Activated CD4-positive, alpha-beta T cell treated with anti-CD3 and anti-CD28 coated beads for 4 hours (primary cell): Measurements from ENCODE around the gene MYBPC2.
"Not testable (repeated sequence)": the region's sequence is repeated elsewhere in the genome, so short reads cannot be mapped to it uniquely, and the experiment has no call there.

Source experiments
- DNase-seq, 2 donors: peaks; one replicate each; pipeline ENCODE4 v3.0.0-alpha.2; 2020

MYBPC2 gene

GRCh38 chr19:50430888-50431342 is 1.8 kb upstream of the MYBPC2 start:
- DNase-seq: no peak

GRCh38 chr19:50431343-50432220 is 1.1 kb upstream of the MYBPC2 start:
- peak; percentile 82 to 92 for DNase-seq

- DNase-seq: no peak
Observed at GRCh38 chr19:50433201-50434180, 799 bp downstream of the MYBPC2 start.

DNA sequence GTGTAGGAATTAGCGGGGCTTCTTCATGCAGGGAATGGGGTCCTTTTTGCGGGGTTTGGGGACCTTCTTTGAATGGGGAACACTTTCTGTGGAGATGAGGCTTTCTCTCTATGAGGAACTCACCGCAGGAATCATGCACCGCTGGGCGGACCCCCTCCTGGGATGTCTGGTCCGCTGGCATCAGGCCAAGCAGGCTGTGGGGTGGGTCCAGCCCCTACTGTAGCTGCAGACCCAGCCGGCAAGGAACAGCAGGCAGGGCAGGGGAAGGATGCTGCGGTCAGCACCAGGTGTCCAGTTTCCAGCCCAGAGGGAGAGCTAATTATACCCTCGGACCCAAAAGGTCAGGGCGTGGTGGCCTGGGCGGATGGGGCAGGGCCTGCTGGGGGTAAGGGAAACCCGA is 1.8 kb downstream of the MYBPC2 start:
- no peak for DNase-seq

GRCh38 chr19:50435221-50435620 is 2.5 kb downstream of the MYBPC2 start:
- DNase-seq: no peak

- no peak for DNase-seq
Observed at GRCh38 chr19:50435627-50436026, 2.9 kb downstream of the MYBPC2 start.

DNA sequence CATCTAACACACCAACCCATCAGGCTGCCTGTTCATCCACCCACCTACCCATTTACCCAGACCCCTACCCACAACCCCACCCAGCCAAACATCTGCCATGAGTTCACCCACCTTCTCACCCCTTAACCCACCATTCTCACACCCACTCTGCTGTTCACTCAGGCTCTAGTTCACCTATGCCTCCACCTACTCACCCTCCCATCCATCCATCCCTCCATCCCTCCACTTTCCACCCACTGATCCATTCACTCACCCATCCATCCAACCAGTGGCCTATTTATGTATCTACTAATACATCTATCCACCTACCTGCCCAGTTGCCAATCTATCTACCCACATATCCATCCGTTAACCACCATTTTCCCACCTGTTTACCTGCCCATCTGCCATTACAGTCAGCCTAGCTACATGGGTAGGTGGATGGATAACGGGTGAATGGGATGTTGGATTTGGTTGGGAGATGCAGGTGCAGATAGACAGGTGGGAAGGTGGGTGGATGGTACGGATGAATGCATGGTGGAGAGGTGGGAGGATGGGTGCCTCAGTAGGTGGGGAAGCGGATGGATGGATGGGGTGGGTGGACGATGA is 5.3 kb downstream of the MYBPC2 start:
- DNase-seq: no peak

GRCh38 chr19:50439130-50439529 is 6.4 kb downstream of the MYBPC2 start:
- DNase-seq: not testable (repeated sequence)

DNA sequence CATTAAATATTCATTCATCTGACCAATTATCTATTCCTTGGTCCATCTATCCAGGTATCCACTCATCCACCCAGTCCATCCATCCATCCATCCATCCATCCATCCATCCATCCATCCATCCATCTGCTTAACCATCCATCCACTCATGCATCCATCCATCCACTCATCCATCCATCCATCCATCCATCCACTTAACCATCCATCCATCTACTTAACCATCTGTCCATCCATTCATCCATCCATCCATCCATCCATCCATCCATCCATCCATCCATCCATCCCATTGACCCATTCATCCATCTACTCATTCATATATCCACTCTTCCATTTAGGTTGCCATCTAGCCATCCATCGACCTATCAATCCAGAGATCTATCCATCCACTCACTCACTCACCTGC is 11.4 kb downstream of the MYBPC2 start:
- DNase-seq: no peak

GRCh38 chr19:50447053-50447452 is 14.4 kb downstream of the MYBPC2 start:
- no peak for DNase-seq

DNA sequence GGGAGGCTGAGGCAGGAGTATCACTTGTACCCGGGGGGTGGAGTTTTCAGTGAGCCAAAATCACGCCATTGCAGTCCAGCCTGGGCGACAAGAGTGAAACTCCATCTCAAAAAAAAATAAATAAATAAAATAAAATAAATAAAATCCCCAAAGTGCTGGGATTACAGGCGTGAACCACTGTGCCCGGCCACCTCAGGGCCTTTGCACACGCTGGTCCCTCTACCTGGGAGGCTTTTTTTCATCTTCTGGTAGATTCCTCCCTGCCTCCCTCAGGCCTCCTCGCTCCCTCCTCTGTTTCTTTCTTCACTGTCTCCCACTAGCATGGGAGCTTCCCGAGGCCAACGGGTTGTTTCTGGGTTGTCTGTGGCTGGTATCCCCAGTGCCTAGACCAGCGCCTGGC is 15.1 kb downstream of the MYBPC2 start:
- DNase-seq: no peak

GRCh38 chr19:50449236-50449899 is 16.7 kb downstream of the MYBPC2 start:
- no peak for DNase-seq

- no peak for DNase-seq
Observed at GRCh38 chr19:50450369-50451222, 17.9 kb downstream of the MYBPC2 start.

- no peak for DNase-seq
Observed at GRCh38 chr19:50451223-50451534, 18.5 kb downstream of the MYBPC2 start.

DNA sequence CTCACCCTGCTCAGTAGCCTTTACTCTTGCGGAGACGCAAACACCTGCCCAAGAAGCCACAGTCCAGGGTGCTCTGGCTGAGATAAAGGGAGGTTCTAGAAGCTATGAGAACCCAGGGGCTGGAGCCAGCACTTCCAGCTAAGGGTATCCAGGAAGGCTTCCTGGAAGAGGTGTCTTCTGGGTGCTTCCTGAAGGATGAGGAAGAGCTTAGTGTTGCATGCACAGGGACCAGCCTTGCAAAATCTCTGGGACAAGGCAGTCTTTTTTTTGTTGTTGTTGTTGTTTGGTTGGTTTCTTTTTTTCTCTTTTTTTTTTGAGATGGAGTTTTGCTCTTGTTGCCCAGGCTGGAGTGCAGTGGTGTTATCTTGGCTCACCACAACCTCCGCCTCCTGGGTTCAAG is 20.6 kb downstream of the MYBPC2 start:
- no peak for DNase-seq

DNA sequence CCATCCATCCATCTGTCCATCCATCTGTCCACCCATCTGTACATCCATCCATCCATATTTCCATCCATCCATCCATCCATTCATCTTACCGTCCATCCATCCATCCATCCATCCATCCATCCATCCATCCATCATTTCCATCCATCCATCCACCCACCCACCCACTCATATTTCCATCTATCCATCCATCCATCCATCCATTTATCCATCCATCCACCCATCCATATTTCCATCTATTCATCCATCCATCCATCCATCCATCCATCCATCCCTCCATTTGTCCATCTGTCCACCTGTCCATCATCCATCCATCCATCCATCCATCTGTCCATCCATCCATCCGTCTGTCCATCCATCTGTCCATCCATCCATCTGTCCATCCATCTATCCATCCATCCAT is 23.3 kb downstream of the MYBPC2 start:
- no peak for DNase-seq

GRCh38 chr19:50457300-50457699 is 24.6 kb downstream of the MYBPC2 start:
- no peak for DNase-seq

DNA sequence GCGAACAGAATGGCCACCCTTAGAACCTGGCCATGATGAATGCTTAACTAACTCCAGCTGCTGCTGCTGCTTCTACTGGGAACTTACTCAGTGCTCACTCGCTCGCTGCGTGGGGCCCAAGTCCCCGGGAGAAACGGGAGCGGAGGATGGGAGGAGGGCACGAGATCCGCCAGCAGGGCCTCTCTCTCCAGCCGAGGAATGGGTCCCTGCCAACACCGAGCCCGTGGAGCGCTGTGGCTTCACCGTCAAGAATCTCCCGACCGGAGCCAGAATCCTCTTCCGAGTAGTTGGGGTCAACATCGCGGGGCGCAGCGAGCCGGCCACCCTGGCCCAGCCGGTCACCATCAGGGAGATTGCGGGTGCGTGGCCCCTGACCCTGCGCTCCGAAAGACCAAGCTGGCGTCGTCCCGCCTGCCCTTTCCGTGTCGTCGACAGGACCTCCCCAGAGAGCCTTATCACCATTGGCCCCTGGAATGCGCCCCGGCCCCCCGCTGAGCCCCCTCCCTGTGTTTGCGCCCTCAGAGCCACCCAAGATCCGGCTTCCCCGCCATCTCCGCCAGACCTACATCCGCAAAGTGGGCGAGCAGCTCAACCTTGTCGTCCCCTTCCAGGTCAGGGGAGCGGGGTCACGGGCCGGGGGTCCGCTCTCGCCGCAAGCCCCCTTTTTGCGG is 25.8 kb downstream of the MYBPC2 start:
- DNase-seq: no peak

DNA sequence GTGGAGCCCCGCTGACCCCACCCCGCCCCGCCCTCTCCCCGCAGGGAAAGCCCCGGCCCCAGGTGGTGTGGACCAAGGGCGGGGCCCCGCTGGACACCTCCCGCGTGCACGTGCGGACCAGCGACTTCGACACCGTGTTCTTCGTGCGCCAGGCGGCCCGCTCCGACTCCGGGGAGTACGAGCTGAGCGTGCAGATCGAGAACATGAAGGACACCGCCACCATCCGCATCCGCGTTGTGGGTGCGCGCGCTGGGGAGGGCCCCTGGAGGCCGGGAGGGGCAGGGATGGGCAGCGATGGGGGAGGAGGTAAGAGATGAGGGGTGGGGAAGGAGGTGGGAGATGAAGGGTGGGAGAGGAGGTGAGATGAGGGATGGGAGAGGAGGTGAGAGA is 26.4 kb downstream of the MYBPC2 start:
- no peak for DNase-seq

DNA sequence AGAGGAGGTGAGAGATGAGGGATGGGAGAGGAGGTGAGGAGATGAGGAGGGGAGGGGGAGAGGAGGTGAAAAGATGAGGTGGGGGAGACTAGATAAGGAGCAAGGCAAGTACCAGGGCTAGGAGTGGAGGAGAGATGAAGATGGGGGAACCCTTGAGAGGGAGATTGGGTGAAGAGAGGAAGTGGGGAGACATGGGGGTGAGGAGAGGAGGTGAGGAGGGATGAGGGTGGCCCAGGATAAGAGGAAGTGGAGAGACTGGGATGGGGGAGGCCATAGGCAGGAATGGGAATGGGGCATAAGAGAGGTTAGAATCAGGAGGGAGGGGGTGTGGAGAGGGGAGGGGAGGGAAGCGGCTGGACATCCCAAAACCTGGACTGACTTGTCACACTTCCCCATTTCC is 26.9 kb downstream of the MYBPC2 start:
- no peak for DNase-seq

DNA sequence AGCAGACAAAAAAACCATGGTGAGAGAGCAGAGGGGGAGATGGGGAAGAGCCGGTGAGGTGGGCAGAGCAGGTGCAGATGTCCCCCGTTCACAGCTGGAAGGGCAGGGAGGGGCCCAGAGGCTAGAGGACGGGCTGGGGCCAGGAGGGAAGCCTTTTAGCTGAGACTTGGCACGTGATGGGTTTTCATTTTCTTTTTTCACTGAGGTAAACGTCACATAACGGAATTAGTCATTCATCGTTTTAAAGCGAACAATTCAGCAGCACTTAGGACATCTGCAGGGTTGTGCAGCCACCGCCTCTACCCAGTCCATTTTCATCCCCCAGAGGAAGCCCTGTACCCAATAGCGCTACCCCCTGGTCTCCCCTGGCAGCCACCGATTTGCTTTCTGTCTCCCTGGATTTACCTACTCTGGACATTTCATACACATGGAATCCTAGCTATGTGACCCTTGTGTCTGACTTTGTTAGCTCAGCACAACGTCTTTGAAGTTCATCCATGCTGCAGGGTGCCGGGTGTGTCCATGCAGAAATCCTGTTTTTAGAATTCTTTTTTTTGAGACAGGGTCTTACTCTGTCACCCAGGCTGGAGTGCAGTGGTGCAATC is 27.6 kb downstream of the MYBPC2 start:
- DNase-seq: no peak
